ENCODE data around the gene DAB2.

- TF ChIP-seq EZH2 (IDR thresholded peaks at IDR 0.05; ENCODE audit: insufficient read depth, poor library complexity, severe bottlenecking) (no peak), EZH2phosphoT487 (IDR thresholded peaks at IDR 0.05; ENCODE audit: insufficient read depth, low read depth) (no peak)
Observed at GRCh38 chr5:39367711-39368110, 57.1 kb downstream of the DAB2 start.
